Neutrophil (primary cell): ENCODE results near the gene RAPGEF5.

Experiments used
- H3K27ac ChIP-seq: fragments of 200-600 bp; sonication (generic); 2 replicates; pipeline ENCODE4 v1.5.1; 2016; ENCODE audit warnings: mild to moderate bottlenecking, moderate library complexity
- H3K27me3 ChIP-seq: fragments of 200-600 bp; sonication (generic); 2 replicates; pipeline ENCODE4 v1.6.0; 2016; ENCODE audit warnings: mild to moderate bottlenecking
- H3K36me3 ChIP-seq: fragments of 200-600 bp; sonication (generic); 2 replicates; pipeline ENCODE4 v1.5.1; 2017
- H3K4me1 ChIP-seq, 2 experiments: fragments of 200-600 bp in 1 of 2; sonication (generic) in 1 of 2; 1 replicate in 1 of 2; 2 replicates in 1 of 2; pipeline versions ENCODE4 v1.5.1 to v1.6.1; 2013 to 2016; ENCODE audit warnings: low read depth in 1 of 2, low read length in 1 of 2, mild to moderate bottlenecking in 1 of 2, moderate library complexity in 1 of 2; ENCODE audit not compliant: control insufficient read depth in 1 of 2, insufficient read depth in 1 of 2
- H3K4me3 ChIP-seq, 2 experiments: fragments of 200-600 bp in 1 of 2; sonication (generic) in 1 of 2; 1 replicate in 1 of 2; 2 replicates in 1 of 2; pipeline ENCODE4 v1.5.1; 2013 to 2016; ENCODE audit warnings: low read depth in 1 of 2, low read length in 1 of 2, mild to moderate bottlenecking in 1 of 2, moderate library complexity in 1 of 2
- H3K9me3 ChIP-seq: fragments of 200-600 bp; sonication (generic); 2 replicates; pipeline ENCODE4 v1.5.1; 2016
- TF ChIP-seq, protein P1 (sequence below): fragments of 200-600 bp; sonication (generic); IDR thresholded peaks from 2 replicates; pipeline ENCODE4 v1.5.1; 2016; ENCODE audit warnings: antibody characterized with exemption

Gene RAPGEF5

DNA sequence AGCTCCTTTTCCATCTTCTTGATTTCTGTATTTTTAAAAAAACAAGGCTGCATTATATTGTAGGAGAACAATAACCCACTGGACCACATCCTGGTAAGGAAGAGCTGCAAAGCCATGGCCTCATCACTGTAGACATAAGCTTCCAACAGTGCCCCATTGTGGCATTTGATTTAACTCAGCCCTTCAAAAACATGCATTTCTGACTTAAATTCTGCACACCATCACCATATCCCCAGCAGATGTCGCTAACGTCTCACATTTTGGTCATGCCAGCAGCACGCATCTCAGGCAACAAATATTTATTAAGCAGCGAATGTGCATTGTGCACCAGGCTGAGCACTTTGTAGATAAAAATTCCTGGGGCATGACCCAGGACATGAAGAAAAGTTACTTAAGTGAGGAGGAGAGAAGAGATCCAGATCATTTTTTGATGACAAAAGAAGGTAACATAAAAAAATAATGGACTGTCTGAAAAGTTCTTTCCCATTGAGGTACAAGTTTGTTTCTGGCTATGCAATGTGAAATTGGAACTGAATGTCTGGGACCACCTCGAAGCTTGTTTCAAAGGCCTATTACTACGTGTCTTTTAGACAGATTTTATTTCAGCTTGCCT is 246.6 kb downstream of the RAPGEF5 start:
- Histone ChIP-seq H3K27me3 (no peaks in the 10 kb centered on the region), H3K4me3 (no peak overlapping the region), H3K4me1 (no peaks in the 10 kb centered on the region), H3K9me3 (no peaks in the 10 kb centered on the region), H3K27ac (no peak overlapping the region), H3K36me3 (no peaks in the 10 kb centered on the region)
- TF ChIP-seq, protein P1, sequence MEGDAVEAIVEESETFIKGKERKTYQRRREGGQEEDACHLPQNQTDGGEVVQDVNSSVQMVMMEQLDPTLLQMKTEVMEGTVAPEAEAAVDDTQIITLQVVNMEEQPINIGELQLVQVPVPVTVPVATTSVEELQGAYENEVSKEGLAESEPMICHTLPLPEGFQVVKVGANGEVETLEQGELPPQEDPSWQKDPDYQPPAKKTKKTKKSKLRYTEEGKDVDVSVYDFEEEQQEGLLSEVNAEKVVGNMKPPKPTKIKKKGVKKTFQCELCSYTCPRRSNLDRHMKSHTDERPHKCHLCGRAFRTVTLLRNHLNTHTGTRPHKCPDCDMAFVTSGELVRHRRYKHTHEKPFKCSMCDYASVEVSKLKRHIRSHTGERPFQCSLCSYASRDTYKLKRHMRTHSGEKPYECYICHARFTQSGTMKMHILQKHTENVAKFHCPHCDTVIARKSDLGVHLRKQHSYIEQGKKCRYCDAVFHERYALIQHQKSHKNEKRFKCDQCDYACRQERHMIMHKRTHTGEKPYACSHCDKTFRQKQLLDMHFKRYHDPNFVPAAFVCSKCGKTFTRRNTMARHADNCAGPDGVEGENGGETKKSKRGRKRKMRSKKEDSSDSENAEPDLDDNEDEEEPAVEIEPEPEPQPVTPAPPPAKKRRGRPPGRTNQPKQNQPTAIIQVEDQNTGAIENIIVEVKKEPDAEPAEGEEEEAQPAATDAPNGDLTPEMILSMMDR, result no peak

GRCh38 chr7:22109761-22110160 is 247.2 kb downstream of the RAPGEF5 start:
- no peaks in the 10 kb centered on the region for H3K36me3 ChIP-seq
- no peaks in the 10 kb centered on the region for H3K27me3 ChIP-seq
- no peaks in the 10 kb centered on the region for H3K9me3 ChIP-seq
- TF ChIP-seq, protein P1, result no peak
- no peak overlapping the region for H3K27ac ChIP-seq
- no peaks in the 10 kb centered on the region for H3K4me1 ChIP-seq
- H3K4me3 ChIP-seq, result no peak overlapping the region

GRCh38 chr7:22108151-22108845 is 248.7 kb downstream of the RAPGEF5 start:
- TF ChIP-seq, protein P1, result no peak
- no peaks in the 10 kb centered on the region for H3K36me3 ChIP-seq
- H3K4me1 ChIP-seq, result no peaks in the 10 kb centered on the region
- no peaks in the 10 kb centered on the region for H3K9me3 ChIP-seq
- H3K4me3 ChIP-seq, result no peak overlapping the region
- H3K27ac ChIP-seq, result no peak overlapping the region
- no peaks in the 10 kb centered on the region for H3K27me3 ChIP-seq

DNA sequence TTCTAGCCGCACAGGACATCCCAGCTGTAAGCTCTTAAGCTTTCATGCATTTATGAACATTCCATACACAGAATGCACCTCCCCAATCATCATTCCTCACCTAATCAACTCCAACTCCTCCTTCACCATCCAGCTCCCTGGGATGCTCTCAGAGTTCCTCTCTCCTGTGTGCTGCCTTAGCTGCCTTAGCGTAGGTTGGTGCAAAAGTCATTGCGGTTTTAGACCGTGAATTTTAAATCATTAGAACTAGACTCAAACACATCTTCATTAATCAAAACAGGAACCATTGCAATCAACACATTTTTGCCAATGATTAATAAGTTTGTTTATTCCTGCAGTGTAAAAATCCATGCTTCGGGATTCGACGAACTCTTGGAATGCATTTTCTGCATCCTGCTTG is 251.4 kb downstream of the RAPGEF5 start:
- H3K27ac ChIP-seq, result no peak overlapping the region
- no peaks in the 10 kb centered on the region for H3K9me3 ChIP-seq
- no peaks in the 10 kb centered on the region for H3K27me3 ChIP-seq
- H3K4me3 ChIP-seq, result no peak overlapping the region
- H3K36me3 ChIP-seq, result no peaks in the 10 kb centered on the region
- TF ChIP-seq, protein P1, result no peak
- no peaks in the 10 kb centered on the region for H3K4me1 ChIP-seq

GRCh38 chr7:22094413-22095342 is 262.3 kb downstream of the RAPGEF5 start:
- Histone ChIP-seq H3K4me1 (no peaks in the 10 kb centered on the region), H3K27me3 (no peaks in the 10 kb centered on the region), H3K27ac (no peak overlapping the region), H3K36me3 (no peaks in the 10 kb centered on the region), H3K9me3 (no peaks in the 10 kb centered on the region), H3K4me3 (no peak overlapping the region)
- TF ChIP-seq, protein P1, result no peak
